Embryonic facial prominence (tissue), 1 donor: Measurements from ENCODE around the gene DHRS1.

Source experiments
- DNase-seq: peaks from one replicate; pipeline ENCODE4 v3.0.0-alpha.2; 2016; ENCODE audit errors: extremely low spot score

Gene DHRS1

DNA sequence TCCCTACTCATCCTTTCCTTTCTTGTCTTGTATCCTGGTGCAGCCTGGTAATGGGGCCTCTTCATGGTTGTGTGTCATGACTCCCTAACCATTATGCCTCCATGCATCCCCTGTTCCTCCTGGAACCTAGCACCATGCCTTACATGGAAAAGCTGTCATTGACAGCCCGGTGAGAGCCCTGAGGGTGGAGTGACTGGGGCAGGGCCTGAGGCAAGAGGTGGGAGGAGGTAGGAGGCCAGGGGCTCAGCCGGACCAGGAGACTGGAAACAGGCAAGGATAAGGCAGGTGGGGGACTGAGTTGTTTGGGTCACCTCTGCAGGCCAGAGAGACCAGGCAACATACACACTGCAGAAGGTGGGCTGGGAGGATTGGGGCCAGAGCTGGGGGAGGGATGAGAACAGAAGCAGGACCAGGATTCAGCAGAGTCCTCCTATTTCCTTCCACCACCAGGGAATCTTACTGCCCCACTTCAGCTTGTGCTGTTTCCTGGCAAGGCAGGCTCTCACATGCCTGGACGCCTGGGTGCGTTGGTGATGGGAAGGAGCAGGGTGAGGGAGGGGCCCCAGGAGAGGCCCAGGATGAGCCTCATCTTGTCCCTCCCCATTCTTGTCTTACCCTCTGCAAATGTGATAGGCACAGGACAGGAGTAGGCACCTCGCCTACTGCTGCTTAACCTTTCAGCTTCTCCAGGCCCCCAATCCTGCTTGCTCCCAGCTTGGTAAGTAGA, 10.1 kb upstream of the DHRS1 start, which contains the start of gene LTB4R2:
Gene LTB4R2 (plus strand): TSS at position 603 of the 727 bp plus-strand sequence. CDS start 525 bp downstream, outside the sequence.
- no peak for DNase-seq

DNA sequence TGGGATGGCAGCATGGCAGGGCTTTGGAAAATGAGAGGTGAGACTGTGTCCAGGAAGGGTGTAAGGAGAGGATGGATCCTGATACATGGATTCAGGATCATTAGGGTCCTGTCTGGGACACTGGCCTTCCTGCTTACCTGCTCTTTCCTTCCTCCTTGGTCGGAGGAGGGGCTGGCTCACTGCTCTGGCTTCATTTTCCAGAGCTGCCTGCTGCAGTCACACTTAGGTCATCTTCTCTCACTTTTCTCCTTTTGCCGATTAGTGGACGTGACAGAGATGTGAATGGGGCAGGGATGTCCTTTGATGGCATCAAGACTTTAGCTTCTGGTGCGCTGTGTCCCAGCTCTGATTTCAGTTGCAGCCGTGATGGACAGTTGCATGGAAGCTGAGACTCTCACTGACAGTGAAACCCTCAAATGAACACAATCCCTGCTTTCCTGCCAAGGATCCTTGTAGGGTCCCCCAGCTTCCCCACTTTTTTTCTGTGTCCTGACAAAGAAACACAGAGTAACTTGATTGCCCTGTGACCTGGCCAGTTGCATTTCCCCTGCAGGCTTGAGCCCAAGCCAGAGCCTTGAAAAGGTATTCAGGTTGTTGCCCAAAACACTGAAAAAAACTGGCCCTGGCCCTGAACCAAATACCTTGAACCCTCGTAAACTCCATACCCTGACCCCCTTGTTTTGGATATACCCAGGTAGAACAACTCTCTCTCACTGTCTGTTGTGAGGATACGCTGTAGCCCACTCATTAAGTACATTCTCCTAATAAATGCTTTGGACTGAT, 9.0 kb upstream of the DHRS1 start:
- no peak for DNase-seq

DNA sequence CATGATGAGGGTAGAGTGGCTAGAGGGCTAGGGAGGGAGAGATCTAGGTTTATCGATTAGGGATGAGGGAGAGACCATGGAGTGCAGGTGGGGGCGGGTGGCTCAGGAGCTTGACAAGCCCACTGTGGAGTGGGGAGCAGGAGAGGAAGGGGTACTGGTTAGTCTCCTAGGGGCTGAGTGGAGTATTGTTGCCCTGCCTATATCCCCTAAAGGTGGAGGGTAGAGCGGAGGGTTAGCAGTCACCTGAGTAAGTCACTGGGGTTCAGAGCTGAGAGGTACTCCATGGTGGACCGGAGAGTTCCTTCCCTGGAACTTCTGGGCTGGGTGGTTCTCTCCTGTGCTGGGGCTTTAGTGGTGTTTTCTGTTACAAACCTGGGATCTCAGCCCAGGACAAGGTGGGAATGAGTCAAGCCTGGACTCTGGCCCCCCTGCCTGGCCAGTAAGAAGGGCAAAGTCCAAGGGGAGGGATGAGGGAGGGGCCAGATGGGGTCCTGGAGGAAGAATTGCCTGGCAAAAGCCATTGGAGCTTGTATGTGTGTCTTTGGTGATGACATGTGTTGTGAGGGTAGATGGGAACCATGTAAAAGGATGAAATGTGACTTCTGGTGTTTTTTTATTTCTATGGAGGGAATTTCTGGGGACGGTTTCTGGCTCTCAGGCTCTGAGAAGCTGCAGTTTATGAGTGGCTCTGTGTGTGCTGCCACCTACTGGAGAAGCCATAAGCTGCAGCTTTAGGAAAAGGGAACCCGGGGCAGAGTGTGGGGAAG, 8.2 kb upstream of the DHRS1 start, which contains the start of gene CIDEB:
Gene CIDEB (minus strand): TSS at position 403 of the 767 bp plus-strand sequence. CDS start 119 bp downstream, at position 284.
- DNase-seq = no peak

DNA sequence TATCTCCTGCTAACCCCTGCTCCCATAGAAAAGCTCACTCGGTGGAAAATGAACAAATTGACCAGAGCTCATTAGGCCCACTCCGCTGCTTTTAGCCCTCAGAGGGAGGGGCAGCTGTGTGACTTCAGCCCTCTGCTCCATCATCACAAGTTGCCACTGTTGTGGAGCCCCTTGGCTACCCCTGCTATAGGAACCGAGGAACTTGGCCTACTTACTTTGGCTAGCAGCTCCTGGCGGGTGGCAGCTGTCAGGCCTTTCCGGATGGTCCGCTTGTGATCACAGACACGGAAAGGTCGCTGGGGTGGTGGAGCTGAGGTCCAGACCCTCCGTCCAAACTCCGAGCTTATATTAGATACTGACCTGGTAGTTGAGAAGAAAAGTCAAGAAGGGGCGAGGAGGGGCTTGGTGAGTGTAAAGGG, 7.6 kb upstream of the DHRS1 start:
- DNase-seq = no peak

DNA sequence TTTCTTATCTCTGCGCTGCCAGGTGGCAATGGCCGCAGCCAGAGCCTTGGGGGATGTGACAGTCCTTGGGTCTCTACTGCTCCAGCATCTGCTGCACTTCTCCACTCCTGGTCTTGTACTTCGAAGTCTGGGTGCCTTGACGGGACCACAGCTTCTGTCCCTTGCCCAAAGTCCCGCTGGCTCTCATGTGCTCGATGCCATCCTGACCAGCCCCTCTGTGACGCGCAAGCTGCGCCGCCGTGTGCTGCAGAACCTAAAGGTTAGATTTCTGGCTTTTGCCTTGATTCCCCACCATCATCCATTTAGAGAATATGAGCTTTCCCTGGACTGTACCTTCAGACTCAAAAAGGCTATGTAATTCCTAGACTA, 4.4 kb upstream of the DHRS1 start:
- no peak for DNase-seq

DNA sequence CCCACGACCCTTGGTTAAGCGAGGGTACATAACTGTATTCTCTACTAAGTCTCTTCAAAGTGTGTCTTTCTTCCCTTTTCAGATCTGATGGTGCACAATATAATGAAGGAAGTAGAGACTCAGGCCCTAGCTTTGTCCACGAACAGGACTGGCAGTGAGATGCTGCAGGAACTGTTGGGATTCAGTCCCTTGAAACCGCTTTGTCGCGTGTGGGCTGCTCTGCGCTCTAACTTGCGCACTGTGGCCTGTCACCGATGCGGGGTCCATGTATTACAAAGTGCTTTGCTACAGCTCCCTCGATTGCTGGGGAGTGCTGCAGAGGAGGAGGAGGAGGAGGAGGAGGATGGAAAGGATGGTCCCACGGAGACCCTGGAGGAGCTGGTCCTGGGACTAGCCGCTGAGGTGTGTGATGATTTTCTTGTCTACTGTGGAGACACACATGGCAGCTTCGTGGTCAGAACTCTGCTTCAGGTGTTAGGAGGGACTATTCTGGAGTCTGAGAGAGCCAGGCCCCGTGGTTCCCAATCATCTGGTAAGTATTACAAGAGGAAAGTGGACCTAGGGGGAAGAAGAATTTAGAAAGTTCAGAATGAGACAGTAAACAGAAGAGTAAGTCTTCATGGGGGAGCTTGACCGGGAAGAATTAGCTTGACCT, 873 bp upstream of the DHRS1 start:
- DNase-seq = no peak

DNA sequence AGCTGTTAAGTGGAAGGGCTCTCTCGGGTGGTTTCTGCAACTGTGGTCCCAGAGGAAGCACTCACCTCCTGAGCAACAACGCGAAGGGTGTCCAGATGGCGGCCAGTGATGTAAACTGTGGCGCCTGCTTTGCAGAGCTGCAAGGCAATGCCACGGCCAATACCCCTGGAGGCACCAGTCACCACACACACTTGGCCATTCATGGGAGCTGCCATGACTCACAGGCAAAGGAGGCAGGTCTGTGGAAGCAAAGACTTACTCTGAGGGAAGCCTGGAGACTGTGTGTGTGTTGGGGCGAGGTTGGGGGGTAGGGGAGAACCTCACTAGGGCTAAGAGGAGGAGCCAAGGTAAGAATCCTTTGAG, 707 bp downstream of the DHRS1 start:
- no peak for DNase-seq

DNA sequence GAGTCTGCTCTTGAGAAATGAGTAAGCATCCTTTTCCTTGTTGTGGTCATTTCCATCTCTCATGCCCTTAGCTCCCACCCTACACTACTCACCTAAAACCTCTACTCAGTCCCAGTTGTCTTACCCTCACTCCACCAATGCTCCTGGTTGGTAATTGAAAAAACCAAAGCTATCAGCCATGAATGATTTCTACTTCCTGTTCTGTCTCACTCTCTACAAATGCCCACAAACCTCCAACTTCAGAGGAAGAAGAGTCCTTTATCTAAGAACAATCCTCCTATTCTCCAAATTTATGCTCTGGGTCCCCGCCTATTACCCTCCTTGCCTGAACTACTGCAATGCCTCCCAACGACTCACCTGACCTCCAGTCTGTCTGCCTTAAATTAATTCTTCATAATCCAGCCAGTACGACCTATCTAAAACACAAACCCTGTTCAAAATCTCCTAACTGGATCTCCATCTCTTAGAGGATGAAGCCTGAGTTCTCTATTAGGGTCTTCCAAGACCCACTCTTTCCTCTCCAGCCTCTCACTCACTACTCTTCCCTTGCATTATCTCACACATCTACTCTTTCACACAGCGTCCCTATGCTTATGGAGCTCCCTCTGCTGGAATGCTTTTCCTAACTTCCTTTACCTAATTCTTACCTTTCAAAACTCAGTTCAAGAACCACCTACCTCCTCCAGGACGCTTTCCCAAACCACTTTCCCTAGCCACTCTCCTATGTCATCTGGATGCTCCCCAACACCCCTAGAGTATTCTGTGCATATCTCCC, 2.2 kb downstream of the DHRS1 start:
- no peak for DNase-seq

DNA sequence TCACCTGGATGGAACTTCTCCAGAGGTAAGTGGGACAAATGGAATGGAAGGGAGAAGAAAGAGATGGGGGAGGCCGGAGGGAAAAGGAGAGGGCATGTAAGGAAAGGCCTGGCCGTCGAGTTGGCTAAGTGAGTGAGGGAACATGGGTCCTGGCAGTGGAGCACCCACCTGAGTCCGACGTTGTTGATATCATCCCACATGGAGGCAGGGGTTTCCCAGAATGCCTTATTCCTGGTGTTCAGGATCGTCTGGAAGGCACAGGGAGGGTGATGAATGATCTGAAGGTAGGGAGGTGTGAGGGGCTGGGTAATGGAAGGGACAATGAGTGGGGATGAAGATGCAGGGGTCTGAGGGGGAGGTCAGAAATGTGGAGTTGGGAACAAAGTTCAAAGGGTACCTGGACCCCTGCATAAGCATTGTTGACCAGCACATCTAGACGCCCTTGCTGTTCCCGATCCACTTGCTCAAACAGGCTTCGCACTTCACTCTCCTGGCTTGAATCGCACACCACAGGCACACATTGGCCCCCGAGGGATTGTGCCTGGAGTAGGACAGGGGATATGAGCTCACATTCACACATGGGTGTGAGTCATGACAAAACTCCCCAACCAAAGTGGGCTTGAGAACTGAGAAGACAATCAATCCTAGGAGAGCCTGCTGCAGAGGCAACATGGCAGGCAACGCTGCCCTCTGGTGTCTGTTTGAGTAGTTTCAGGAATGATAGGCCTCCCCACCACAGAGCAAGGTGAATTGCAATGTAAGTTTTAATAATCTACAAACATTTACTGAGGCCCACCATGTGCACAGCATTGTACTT, 3.0 kb downstream of the DHRS1 start:
- peak; percentile 26 for DNase-seq

DNA sequence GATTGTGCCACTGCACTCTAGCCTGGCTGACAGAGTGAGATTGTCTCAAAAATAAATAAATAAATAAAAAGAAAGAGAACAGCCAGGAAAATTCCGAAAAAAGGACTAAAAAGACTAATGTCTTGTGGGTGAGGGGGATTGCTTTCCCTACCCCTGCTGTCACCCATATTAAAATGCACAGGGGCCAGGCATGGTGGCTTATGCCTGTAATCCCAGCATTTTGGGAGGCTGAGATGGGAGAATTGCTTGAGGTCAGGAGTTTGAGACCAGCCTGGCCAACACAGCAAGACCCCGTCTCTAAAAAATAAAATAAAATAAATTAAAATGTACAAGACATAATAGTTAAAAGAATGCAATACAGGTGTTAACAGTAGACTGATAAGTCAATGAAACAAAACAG, 6.1 kb downstream of the DHRS1 start:
- DNase-seq = no peak

DNA sequence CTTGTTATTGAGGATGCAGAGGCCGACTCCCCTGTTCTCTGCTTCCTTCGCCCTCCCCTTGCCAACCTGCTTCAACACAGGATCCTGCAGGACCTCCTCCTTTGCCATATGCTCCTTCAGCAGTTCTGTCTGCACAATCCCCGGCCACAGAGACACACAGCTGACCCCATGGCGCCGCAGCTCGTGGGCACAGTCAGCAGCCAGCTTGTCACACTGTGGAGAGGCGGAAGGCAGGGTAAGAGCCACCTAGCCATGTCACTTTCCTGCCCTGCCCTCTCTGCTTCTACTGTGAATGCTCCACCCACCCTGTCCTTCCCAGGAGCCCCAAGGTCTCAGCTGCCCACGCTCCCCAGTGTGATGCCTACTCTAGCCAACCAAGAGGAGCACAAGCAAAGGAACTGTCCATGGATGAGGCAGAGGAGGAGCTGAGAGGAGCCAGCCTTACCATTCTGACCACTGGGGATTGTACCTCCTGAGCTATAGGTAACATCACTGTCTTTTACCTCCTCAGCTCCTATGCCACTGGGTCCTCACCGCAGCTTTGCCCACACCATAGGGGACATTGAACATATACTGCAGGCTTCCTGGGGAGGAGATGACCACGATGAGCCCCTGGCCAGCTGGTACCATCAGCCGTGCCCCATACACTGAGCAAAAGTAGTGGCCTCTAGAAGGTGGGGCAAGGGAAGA, 7.3 kb downstream of the DHRS1 start:
- DNase-seq = no peak

DNA sequence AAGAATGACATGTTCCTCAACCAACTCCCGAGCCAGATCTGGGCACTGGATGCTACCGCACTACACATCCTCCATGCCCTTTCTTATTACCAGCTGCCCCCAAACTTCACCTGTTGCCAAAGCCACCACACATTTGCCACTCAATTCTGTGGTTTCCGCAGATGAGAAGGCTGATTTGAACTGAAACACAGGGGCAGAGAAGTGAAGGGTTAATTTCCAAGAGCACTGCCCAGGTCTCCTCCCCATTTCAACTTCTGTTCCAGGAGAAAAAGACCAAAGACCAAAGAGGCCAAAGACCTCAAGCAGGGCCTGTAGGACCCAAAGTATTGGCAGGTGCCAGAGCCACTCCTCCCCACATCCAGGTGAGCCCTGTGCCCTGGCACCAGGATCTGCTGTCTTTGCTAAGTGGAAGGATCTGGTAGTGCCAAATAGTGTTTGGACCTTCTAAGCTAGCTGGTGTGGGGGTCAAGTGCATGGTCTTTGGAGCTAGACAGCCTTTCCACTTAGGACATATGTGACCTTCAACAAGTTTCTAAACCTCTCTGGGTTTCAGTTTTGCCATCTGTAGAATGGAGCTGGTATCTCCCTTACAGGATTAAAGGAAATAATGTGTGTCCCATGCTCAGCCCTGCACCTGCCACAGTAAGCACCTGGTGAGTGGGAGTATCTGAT, 8.0 kb downstream of the DHRS1 start:
- DNase-seq = no peak

DNA sequence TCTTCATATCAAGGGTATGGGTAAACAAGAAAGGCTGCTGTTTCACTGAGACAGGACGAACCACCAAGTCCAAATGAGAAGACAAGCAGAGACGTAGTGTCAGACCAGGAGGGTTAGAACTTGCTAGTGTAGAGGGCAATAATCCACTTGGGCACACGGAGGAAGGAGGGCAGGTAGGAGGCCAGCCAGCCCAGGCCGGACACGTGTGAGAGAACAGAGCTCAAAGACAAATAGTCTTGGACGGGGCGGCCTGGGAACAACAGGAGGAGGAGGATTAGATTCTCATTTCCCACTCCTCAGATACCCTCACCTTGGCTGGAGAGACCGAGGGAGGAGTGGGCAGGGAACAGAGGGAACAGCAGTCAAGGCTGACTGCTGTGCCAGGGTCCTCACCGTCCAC, 8.8 kb downstream of the DHRS1 start:
- no peak for DNase-seq

DNA sequence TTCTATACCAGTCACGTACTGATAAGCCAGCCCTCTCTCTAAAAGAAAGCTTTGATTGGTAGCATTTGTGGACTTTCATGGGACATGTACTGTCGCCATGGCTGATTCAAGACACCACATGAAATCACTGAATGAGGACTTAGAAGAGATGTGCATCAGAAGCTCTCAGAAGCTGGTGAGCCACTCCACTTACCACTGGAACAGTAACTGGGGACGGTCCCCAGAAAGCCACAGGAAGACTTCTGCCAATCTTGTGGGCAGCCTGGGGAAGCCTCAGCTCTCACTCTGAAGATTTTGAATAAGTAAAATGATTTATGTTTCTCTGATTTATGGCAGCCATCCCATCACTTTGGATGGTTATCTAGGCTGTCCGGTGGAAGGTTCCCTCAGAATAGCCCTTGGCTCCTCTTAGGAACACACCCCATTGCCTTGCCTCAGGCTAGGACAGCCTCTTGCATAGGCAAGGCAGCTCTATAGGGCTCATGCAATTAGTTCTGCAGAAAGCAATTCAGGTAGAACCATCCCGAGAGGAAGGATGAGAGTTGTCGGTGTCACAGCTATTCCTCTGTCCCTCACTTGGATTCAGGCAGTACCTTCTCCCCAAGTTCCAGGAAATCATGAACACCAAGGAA, 9.8 kb downstream of the DHRS1 start:
- DNase-seq = no peak

DNA sequence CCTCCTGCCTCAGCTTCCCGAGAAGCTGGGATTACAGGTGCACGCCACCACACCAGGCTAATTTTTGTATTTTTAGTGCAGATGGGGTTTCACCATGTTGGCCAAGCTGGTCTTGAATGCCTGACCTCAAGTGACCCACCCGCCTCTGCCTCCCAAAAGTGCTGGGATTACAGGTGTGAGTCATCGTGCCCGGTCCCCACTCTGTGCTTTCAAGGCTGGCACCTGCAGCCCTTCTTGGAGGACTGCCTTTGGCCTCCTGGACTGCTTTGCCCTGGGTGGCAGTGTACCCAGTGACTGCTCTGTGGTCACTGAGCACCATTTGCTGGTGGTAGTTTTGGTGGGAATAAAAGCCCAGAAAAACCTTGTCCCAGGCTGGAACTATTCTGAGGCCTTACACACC, 12.6 kb downstream of the DHRS1 start:
- DNase-seq = no peak

DNA sequence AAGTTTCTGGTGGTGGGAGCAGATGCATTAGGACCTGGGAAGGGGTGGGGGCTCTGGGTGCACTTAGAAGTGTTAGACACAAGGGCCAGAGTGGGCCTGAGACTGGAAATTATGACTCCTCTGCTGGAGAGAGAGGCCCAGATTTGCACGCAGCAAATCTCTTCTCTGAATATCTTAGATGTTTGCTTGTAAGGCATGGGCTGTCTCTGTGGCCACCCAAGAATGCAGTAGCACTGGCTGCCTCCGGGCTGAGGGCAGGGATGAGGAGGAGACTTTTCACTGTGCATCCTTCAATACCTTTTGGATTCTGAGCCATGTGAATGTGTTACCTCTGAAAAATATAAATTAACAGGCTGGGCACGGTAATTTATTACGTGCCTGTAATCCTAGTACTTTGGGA, 14.2 kb downstream of the DHRS1 start:
- DNase-seq = no peak

DNA sequence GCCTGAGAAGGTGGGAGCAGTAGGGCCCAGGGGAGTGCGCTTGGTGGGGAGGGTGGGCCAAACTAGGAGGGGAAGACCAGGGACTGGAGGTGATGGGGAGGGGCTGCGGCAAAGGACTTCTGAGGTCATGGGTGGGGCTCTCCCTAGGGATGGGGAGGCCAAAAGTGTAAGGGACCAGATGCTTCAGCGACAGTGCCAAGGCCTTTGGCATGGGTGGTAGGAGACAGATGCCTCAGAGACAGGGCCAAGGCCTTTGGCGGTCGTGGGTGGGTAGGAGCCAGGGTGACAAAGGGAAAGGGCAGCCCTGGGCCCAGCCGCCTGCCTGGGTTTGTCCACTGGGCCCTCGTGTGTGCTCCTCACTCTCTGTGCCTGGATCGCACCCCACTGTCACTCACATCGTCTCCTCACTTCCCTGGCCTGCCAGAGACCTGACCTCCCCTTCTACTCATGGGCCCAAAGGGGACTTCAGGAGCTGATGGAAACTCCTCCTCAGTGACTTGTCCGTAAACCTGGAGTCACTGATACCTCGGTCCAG, 15.0 kb downstream of the DHRS1 start:
- DNase-seq = no peak

DNA sequence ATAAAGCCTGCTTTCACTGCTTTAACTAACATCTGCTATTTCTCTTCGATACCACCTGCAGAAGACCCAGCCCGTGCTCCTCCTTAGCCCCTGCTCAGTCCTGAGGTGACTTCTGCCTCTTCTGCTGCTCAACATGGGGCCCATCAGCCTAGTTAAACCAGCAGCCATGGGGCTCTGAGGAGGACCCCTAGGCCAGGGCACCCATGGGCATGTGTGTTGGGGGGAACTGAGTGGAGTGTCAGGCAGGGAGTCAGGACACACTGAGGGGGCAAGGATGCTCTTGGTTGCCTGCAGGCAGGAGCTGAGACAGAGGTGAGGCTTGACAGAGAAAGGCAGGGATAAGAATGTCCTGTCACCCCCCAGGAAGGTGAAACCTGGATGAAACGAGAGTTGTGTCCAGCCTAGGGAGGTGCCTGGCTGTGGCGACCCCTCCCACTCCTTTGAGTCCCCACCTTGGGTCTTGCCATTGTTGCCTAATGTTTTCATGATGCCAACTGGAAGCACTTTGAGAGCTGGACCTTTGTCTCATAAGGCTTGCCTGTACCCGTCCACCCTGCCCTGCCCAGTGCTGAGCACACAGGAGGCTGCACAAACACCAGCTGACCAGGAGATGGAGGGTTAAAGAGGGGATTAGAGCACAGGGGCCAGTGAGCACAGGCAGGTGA, 15.7 kb downstream of the DHRS1 start:
- no peak for DNase-seq
